ENCODE measurements around the gene ANKRD22. TPM values are rescaled to one million over a fixed set of nuclear protein-coding genes. Genes with fewer than 3 reads are reported as not detected.

Gene ANKRD22
- total and polyA plus RNA-seq, 4 donors = 0.18 to 1.8 (median 0.25) TPM

GRCh38 chr10:88865281-88865876 is 13.7 kb upstream of the ANKRD22 start:
- 90 to 94% methylated on average over 4 of the region's 4 CpGs for WGBS, 2 donors
- no peak for ATAC-seq (ENCODE audit: low FRiP score)
- no peak for DNase-seq
- no peak overlapping the region for H3K4me3 ChIP-seq (ENCODE audit: low read length in 2 of 2)
- no peaks in the 10 kb centered on the region for H3K27me3 ChIP-seq (ENCODE audit: control insufficient read depth in 1 of 2, insufficient read depth in 2 of 2, low read length in 1 of 2)
- no peaks in the 10 kb centered on the region for H3K36me3 ChIP-seq (ENCODE audit: control insufficient read depth in 1 of 2, insufficient read depth in 2 of 2, low read length in 1 of 2)
- intact Hi-C loops (cut with DNase I) = no loop called here
- no peaks in the 10 kb centered on the region for H3K9me3 ChIP-seq (ENCODE audit: control insufficient read depth, low read length)
- H3K27ac ChIP-seq (ENCODE audit: low read depth in 1 of 2, low read length in 2 of 2) = no peak overlapping the region
- no peaks in the 10 kb centered on the region for H3K4me1 ChIP-seq (ENCODE audit: control insufficient read depth in 1 of 2, insufficient read depth in 2 of 2, low read length in 2 of 2)

- no peaks in the 10 kb centered on the region for H3K9me3 ChIP-seq (ENCODE audit: control insufficient read depth, low read length)
- intact Hi-C loops (cut with DNase I) = no loop called here
These were observed 9.4 kb upstream of the ANKRD22 start for GRCh38 chr10:88861036-88861435.

DNA sequence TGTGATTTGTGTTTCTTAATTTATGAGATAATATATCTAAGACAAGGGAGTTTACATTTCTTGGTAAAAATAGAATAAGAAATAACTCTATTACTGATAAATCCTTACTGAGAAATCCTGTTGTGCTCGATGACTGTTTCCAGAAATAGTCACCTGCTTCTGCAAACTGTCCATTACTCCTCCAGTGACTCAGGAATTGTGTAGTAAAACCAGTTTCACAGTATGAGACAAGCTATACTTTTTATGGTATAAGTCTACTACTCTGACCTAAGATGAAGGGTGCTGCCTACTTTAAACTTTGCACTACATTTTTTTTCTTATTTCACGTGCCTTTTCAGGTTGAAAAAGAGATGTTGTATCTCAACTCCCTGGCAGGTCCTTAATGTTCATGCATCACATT is 6.8 kb upstream of the ANKRD22 start:
- no peaks in the 10 kb centered on the region for H3K27me3 ChIP-seq (ENCODE audit: control insufficient read depth in 1 of 2, insufficient read depth in 2 of 2, low read length in 1 of 2)
- 62 to 63% methylated on average over 2 of the region's 2 CpGs for WGBS, 2 donors
- H3K27ac ChIP-seq (ENCODE audit: low read depth in 1 of 2, low read length in 2 of 2) = no peak overlapping the region
- no peaks in the 10 kb centered on the region for H3K9me3 ChIP-seq (ENCODE audit: control insufficient read depth, low read length)
- H3K4me3 ChIP-seq (ENCODE audit: low read length in 2 of 2) = no peak overlapping the region
- ATAC-seq (ENCODE audit: low FRiP score) (no peak), DNase-seq (no peak)
- intact Hi-C loops (cut with DNase I) = no loop called here
- H3K36me3 ChIP-seq (ENCODE audit: control insufficient read depth in 1 of 2, insufficient read depth in 2 of 2, low read length in 1 of 2) = no peaks in the 10 kb centered on the region
- no peaks in the 10 kb centered on the region for H3K4me1 ChIP-seq (ENCODE audit: control insufficient read depth in 1 of 2, insufficient read depth in 2 of 2, low read length in 2 of 2)

More at GRCh38 chr10:88861036-88861435, 9.4 kb upstream of the ANKRD22 start:
- Histone ChIP-seq H3K4me3 (ENCODE audit: low read length in 2 of 2) (no peak overlapping the region), H3K4me1 (ENCODE audit: control insufficient read depth in 1 of 2, insufficient read depth in 2 of 2, low read length in 2 of 2) (no peaks in the 10 kb centered on the region), H3K27ac (ENCODE audit: low read depth in 1 of 2, low read length in 2 of 2) (no peak overlapping the region), H3K27me3 (ENCODE audit: control insufficient read depth in 1 of 2, insufficient read depth in 2 of 2, low read length in 1 of 2) (no peaks in the 10 kb centered on the region), H3K36me3 (ENCODE audit: control insufficient read depth in 1 of 2, insufficient read depth in 2 of 2, low read length in 1 of 2) (no peaks in the 10 kb centered on the region)
- no peak for ATAC-seq (ENCODE audit: low FRiP score)
- no peak for DNase-seq
- 53 to 90% methylated on average over 1 of the region's 1 CpG for WGBS, 2 donors

DNA sequence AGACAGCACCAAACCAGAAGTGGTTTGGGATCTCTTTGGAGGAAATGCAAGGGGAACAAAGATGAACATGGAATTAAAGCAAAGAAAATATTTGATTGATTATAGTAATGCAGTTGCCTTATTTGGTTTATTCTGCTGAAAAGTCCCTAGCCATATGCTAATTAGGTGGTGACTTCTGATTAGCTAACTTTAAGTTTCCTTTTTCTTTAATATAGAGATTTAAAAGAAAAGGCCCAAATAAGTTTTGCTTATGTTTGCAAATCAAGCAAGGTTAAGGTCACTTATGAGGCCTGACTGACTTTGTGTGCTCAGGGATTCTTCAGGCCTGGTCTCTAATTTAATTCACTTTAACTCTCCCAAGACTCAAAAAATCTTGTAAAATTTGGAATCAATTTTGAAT is 6.2 kb upstream of the ANKRD22 start:
- DNase-seq (no peak), ATAC-seq (ENCODE audit: low FRiP score) (no peak)
- Histone ChIP-seq H3K4me3 (ENCODE audit: low read length in 2 of 2) (no peak overlapping the region), H3K36me3 (ENCODE audit: control insufficient read depth in 1 of 2, insufficient read depth in 2 of 2, low read length in 1 of 2) (no peaks in the 10 kb centered on the region), H3K9me3 (ENCODE audit: control insufficient read depth, low read length) (no peaks in the 10 kb centered on the region), H3K27me3 (ENCODE audit: control insufficient read depth in 1 of 2, insufficient read depth in 2 of 2, low read length in 1 of 2) (no peaks in the 10 kb centered on the region), H3K4me1 (ENCODE audit: control insufficient read depth in 1 of 2, insufficient read depth in 2 of 2, low read length in 2 of 2) (no peaks in the 10 kb centered on the region), H3K27ac (ENCODE audit: low read depth in 1 of 2, low read length in 2 of 2) (no peak overlapping the region)
- intact Hi-C loops (cut with DNase I) = no loop called here

GRCh38 chr10:88854684-88855083 is 3.0 kb upstream of the ANKRD22 start:
- WGBS, 2 donors = 51 to 59% methylated on average over 3 of the region's 3 CpGs
- no peak overlapping the region for H3K27ac ChIP-seq (ENCODE audit: low read depth in 1 of 2, low read length in 2 of 2)
- H3K4me3 ChIP-seq (ENCODE audit: low read length in 2 of 2) = no peak overlapping the region
- ATAC-seq (ENCODE audit: low FRiP score) (no peak), DNase-seq (no peak)
- intact Hi-C loops (cut with DNase I) = no loop called here
- H3K9me3 ChIP-seq (ENCODE audit: control insufficient read depth, low read length) = no peaks in the 10 kb centered on the region
- no peaks in the 10 kb centered on the region for H3K4me1 ChIP-seq (ENCODE audit: control insufficient read depth in 1 of 2, insufficient read depth in 2 of 2, low read length in 2 of 2)
- no peaks in the 10 kb centered on the region for H3K36me3 ChIP-seq (ENCODE audit: control insufficient read depth in 1 of 2, insufficient read depth in 2 of 2, low read length in 1 of 2)
- no peaks in the 10 kb centered on the region for H3K27me3 ChIP-seq (ENCODE audit: control insufficient read depth in 1 of 2, insufficient read depth in 2 of 2, low read length in 1 of 2)

DNA sequence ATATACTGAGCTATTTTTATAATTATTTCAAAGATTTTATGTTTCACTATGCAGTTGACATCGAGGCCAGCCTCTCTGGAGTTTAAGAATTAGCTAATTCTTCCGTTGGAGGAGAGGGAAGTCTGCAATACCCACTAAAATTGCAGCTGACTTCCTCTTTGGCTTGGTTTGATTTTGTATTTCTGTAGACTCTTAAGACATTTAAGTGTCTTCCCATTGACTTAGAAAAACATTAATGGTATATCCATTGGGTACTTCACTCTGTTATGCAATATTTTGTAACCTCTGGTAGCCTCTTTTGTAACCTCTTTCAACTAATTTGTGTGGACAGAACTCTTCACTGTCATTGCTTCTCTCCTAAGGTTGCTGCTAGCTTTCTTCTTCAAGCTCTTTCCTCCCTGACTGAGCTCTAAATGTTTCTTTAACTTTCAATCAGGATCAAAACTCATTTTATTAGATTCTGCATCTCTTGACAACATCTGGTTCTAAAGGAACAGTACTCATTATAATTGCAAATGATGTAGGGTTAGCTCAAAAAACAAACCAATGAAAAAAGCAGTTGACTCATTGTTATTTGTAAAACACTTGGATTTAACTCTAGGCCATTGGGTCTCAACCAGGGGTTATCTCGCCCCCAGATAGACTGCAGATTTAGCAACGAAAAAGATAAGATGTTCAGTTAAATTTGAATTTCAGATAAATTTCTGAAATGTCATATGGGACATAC is 1.7 kb upstream of the ANKRD22 start:
- no peak for DNase-seq
- no peaks in the 10 kb centered on the region for H3K9me3 ChIP-seq (ENCODE audit: control insufficient read depth, low read length)
- no peaks in the 10 kb centered on the region for H3K36me3 ChIP-seq (ENCODE audit: control insufficient read depth in 1 of 2, insufficient read depth in 2 of 2, low read length in 1 of 2)
- intact Hi-C loops (cut with DNase I) = no loop called here
- no peak overlapping the region for H3K4me3 ChIP-seq (ENCODE audit: low read length in 2 of 2)
- no peak overlapping the region for H3K27ac ChIP-seq (ENCODE audit: low read depth in 1 of 2, low read length in 2 of 2)
- 72 to 74% methylated on average over 4 of the region's 4 CpGs for WGBS, 2 donors
- H3K4me1 ChIP-seq (ENCODE audit: control insufficient read depth in 1 of 2, insufficient read depth in 2 of 2, low read length in 2 of 2) = no peaks in the 10 kb centered on the region
- H3K27me3 ChIP-seq (ENCODE audit: control insufficient read depth in 1 of 2, insufficient read depth in 2 of 2, low read length in 1 of 2) = no peaks in the 10 kb centered on the region
- no peak for ATAC-seq (ENCODE audit: low FRiP score)

- Histone ChIP-seq H3K9me3 (ENCODE audit: control insufficient read depth, low read length) (no peaks in the 10 kb centered on the region), H3K27me3 (ENCODE audit: control insufficient read depth in 1 of 2, insufficient read depth in 2 of 2, low read length in 1 of 2) (no peaks in the 10 kb centered on the region), H3K27ac (ENCODE audit: low read depth in 1 of 2, low read length in 2 of 2) (no peak overlapping the region), H3K4me1 (ENCODE audit: control insufficient read depth in 1 of 2, insufficient read depth in 2 of 2, low read length in 2 of 2) (no peaks in the 10 kb centered on the region), H3K36me3 (ENCODE audit: control insufficient read depth in 1 of 2, insufficient read depth in 2 of 2, low read length in 1 of 2) (no peaks in the 10 kb centered on the region), H3K4me3 (ENCODE audit: low read length in 2 of 2) (no peak overlapping the region)
- ATAC-seq (ENCODE audit: low FRiP score) (no peak), DNase-seq (no peak)
- intact Hi-C loops (cut with DNase I) = no loop called here
- 73 to 77% methylated on average over 4 of the region's 4 CpGs for WGBS, 2 donors
These were observed 683 bp upstream of the ANKRD22 start for GRCh38 chr10:88852327-88852726.

DNA sequence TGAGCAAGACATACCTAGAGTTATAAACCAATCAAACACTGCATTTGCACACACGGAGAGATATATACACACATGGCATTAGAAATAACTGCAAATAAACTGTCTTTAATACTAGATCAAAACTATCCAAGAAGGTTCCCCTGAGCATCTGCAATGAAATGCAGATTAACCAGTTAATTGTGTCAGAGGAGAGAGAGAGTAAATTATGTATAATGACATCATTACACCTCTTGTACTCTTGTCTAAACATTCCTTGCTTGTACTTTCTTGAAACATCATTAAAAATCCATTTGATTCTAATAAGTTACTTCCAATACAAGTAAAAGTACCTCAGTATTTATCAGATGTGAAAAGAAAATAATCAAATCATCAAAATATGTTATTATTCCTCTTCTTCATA is 932 bp downstream of the ANKRD22 start:
- Histone ChIP-seq H3K36me3 (ENCODE audit: control insufficient read depth in 1 of 2, insufficient read depth in 2 of 2, low read length in 1 of 2) (no peaks in the 10 kb centered on the region), H3K27me3 (ENCODE audit: control insufficient read depth in 1 of 2, insufficient read depth in 2 of 2, low read length in 1 of 2) (no peaks in the 10 kb centered on the region), H3K9me3 (ENCODE audit: control insufficient read depth, low read length) (no peaks in the 10 kb centered on the region), H3K4me3 (ENCODE audit: low read length in 2 of 2) (no peak overlapping the region), H3K4me1 (ENCODE audit: control insufficient read depth in 1 of 2, insufficient read depth in 2 of 2, low read length in 2 of 2) (no peaks in the 10 kb centered on the region), H3K27ac (ENCODE audit: low read depth in 1 of 2, low read length in 2 of 2) (no peak overlapping the region)
- WGBS, 2 donors = 76 to 80% methylated on average over 1 of the region's 1 CpG
- no peak for DNase-seq
- no peak for ATAC-seq (ENCODE audit: low FRiP score)
- intact Hi-C loops (cut with DNase I) = no loop called here

- 88% methylated on average over 1 of the region's 1 CpG for WGBS, 2 donors
- ATAC-seq (ENCODE audit: low FRiP score) = no peak
These were observed 2.4 kb downstream of the ANKRD22 start for GRCh38 chr10:88849234-88849633.

More at GRCh38 chr10:88849234-88849633, 2.4 kb downstream of the ANKRD22 start:
- H3K4me3 ChIP-seq (ENCODE audit: low read length in 2 of 2) = no peak overlapping the region
- no peaks in the 10 kb centered on the region for H3K27me3 ChIP-seq (ENCODE audit: control insufficient read depth in 1 of 2, insufficient read depth in 2 of 2, low read length in 1 of 2)
- no peak overlapping the region for H3K27ac ChIP-seq (ENCODE audit: low read depth in 1 of 2, low read length in 2 of 2)
- intact Hi-C loops (cut with DNase I) = no loop called here
- H3K9me3 ChIP-seq (ENCODE audit: control insufficient read depth, low read length) = no peaks in the 10 kb centered on the region
- DNase-seq = no peak
- H3K36me3 ChIP-seq (ENCODE audit: control insufficient read depth in 1 of 2, insufficient read depth in 2 of 2, low read length in 1 of 2) = no peaks in the 10 kb centered on the region
- H3K4me1 ChIP-seq (ENCODE audit: control insufficient read depth in 1 of 2, insufficient read depth in 2 of 2, low read length in 2 of 2) = no peaks in the 10 kb centered on the region
